GM18861 (cell line): Measurements from ENCODE around the gene TCF12.

Experiments
- ATAC-seq: cut with Tn5 transposase; IDR thresholded peaks from one replicate; pipeline ENCODE4 v1.9.1; 2021; ENCODE audit not compliant: unreplicated experiment

TCF12 gene

GRCh38 chr15:57044072-57044702 lies 125.7 kb downstream of the TCF12 start:
- no peak for ATAC-seq

- no peak for ATAC-seq
Observed at GRCh38 chr15:57044970-57045369, 126.5 kb downstream of the TCF12 start.

GRCh38 chr15:57045741-57046382 lies 127.4 kb downstream of the TCF12 start:
- ATAC-seq: peak; percentile 90

- no peak for ATAC-seq
Observed at GRCh38 chr15:57048930-57049549, 130.6 kb downstream of the TCF12 start.

- ATAC-seq: no peak
Observed at GRCh38 chr15:57053470-57053869, 135.0 kb downstream of the TCF12 start.

- no peak for ATAC-seq
Observed at GRCh38 chr15:57054204-57054750, 135.8 kb downstream of the TCF12 start.

GRCh38 chr15:57056357-57056756 lies 137.9 kb downstream of the TCF12 start:
- no peak for ATAC-seq

- ATAC-seq: no peak
Observed at GRCh38 chr15:57057134-57057930, 138.9 kb downstream of the TCF12 start.

- no peak for ATAC-seq
Observed at GRCh38 chr15:57059026-57059660, 140.7 kb downstream of the TCF12 start.

- ATAC-seq: no peak
Observed at GRCh38 chr15:57060799-57061198, 142.4 kb downstream of the TCF12 start.

- ATAC-seq: no peak
Observed at GRCh38 chr15:57061281-57061680, 142.8 kb downstream of the TCF12 start.

- ATAC-seq: no peak
Observed at GRCh38 chr15:57061696-57062095, 143.3 kb downstream of the TCF12 start.

GRCh38 chr15:57064033-57064432 lies 145.6 kb downstream of the TCF12 start:
- ATAC-seq: no peak

GRCh38 chr15:57069423-57069822 lies 151.0 kb downstream of the TCF12 start:
- ATAC-seq: no peak

GRCh38 chr15:57070674-57071073 lies 152.2 kb downstream of the TCF12 start:
- no peak for ATAC-seq

- no peak for ATAC-seq
Observed at GRCh38 chr15:57079446-57079845, 161.0 kb downstream of the TCF12 start.

- no peak for ATAC-seq
Observed at GRCh38 chr15:57079931-57080620, 161.6 kb downstream of the TCF12 start.

- ATAC-seq: no peak
Observed at GRCh38 chr15:57082054-57082728, 163.7 kb downstream of the TCF12 start.

- ATAC-seq: no peak
Observed at GRCh38 chr15:57084192-57084591, 165.7 kb downstream of the TCF12 start.

- ATAC-seq: no peak
Observed at GRCh38 chr15:57085267-57085666, 166.8 kb downstream of the TCF12 start.
